Nephron progenitor cell (in vitro differentiated cells): ENCODE measurements around the gene CMSS1.

Experiments
- DNase-seq: peaks from one replicate; pipeline ENCODE4 v3.0.0; 2021
- H3K27ac Mint-ChIP-seq: 2 replicates; pipeline ENCODE4 v1.8.0; 2021; ENCODE audit warnings: mild to moderate bottlenecking, moderate library complexity, mixed read lengths
- H3K27me3 Mint-ChIP-seq: 2 replicates; pipeline ENCODE4 v1.8.0; 2021; ENCODE audit warnings: mild to moderate bottlenecking, low read depth, mixed read lengths; ENCODE audit not compliant: poor library complexity
- H3K36me3 Mint-ChIP-seq: 2 replicates; pipeline ENCODE4 v1.8.0; 2021; ENCODE audit warnings: low read depth, mixed read lengths
- H3K4me1 Mint-ChIP-seq: 2 replicates; pipeline ENCODE4 v1.8.0; 2021; ENCODE audit warnings: mixed read lengths
- H3K4me3 Mint-ChIP-seq: 2 replicates; pipeline ENCODE4 v1.8.0; 2021; ENCODE audit warnings: mild to moderate bottlenecking, moderate library complexity, mixed read lengths
- H3K9me3 Mint-ChIP-seq: 2 replicates; pipeline ENCODE4 v1.8.0; 2021; ENCODE audit warnings: mild to moderate bottlenecking, moderate library complexity, mixed read lengths
- CTCF ChIP-seq: fragments of 200-600 bp; sonication (generic); IDR thresholded peaks from 2 replicates; pipeline ENCODE4 v1.5.0; 2021; ENCODE audit warnings: antibody characterized with exemption

CMSS1 gene

GRCh38 chr3:99881121-99881524 is 63.5 kb downstream of the CMSS1 start:
- H3K9me3 Mint-ChIP-seq, result no peaks in the 10 kb centered on the region
- TF ChIP-seq CTCF, result no peak
- H3K4me1 Mint-ChIP-seq, result peaks cover 34% of the 10 kb centered on the region
- no peaks in the 10 kb centered on the region for H3K27me3 Mint-ChIP-seq
- peak overlapping the region; percentile 77 for H3K27ac Mint-ChIP-seq
- no peak overlapping the region for H3K4me3 Mint-ChIP-seq
- H3K36me3 Mint-ChIP-seq, result peaks cover 3% of the 10 kb centered on the region
- no peak for DNase-seq

GRCh38 chr3:99882436-99883137 is 64.9 kb downstream of the CMSS1 start:
- no peak overlapping the region for H3K27ac Mint-ChIP-seq
- no peaks in the 10 kb centered on the region for H3K27me3 Mint-ChIP-seq
- TF ChIP-seq CTCF, result no peak
- H3K9me3 Mint-ChIP-seq, result no peaks in the 10 kb centered on the region
- H3K4me3 Mint-ChIP-seq, result no peak overlapping the region
- H3K4me1 Mint-ChIP-seq, result peaks cover 19% of the 10 kb centered on the region
- peaks cover 10% of the 10 kb centered on the region for H3K36me3 Mint-ChIP-seq
- no peak for DNase-seq

- H3K36me3 Mint-ChIP-seq, result peaks cover 10% of the 10 kb centered on the region
- no peaks in the 10 kb centered on the region for H3K27me3 Mint-ChIP-seq
- peaks cover 14% of the 10 kb centered on the region for H3K4me1 Mint-ChIP-seq
- no peaks in the 10 kb centered on the region for H3K9me3 Mint-ChIP-seq
- DNase-seq, result no peak
- no peak for TF ChIP-seq CTCF
- H3K27ac Mint-ChIP-seq, result no peak overlapping the region
- H3K4me3 Mint-ChIP-seq, result no peak overlapping the region
These were observed 65.4 kb downstream of the CMSS1 start for GRCh38 chr3:99883138-99883461.

GRCh38 chr3:99883693-99884092 is 66.0 kb downstream of the CMSS1 start:
- Mint-ChIP-seq H3K27me3 (no peaks in the 10 kb centered on the region), H3K4me1 (peaks cover 14% of the 10 kb centered on the region), H3K9me3 (no peaks in the 10 kb centered on the region), H3K36me3 (peaks cover 14% of the 10 kb centered on the region), H3K27ac (no peak overlapping the region), H3K4me3 (no peak overlapping the region)
- no peak for DNase-seq
- TF ChIP-seq CTCF, result no peak

- no peaks in the 10 kb centered on the region for H3K27me3 Mint-ChIP-seq
- no peak overlapping the region for H3K4me3 Mint-ChIP-seq
- DNase-seq, result no peak
- peaks cover 20% of the 10 kb centered on the region for H3K36me3 Mint-ChIP-seq
- TF ChIP-seq CTCF, result no peak
- H3K4me1 Mint-ChIP-seq, result peaks cover 14% of the 10 kb centered on the region
- peak overlapping the region; percentile 68 for H3K27ac Mint-ChIP-seq
- H3K9me3 Mint-ChIP-seq, result no peaks in the 10 kb centered on the region
These were observed 66.8 kb downstream of the CMSS1 start for GRCh38 chr3:99884484-99884883.

GRCh38 chr3:99885085-99885484 is 67.4 kb downstream of the CMSS1 start:
- H3K4me1 Mint-ChIP-seq, result peaks cover 14% of the 10 kb centered on the region
- no peak for DNase-seq
- H3K27me3 Mint-ChIP-seq, result no peaks in the 10 kb centered on the region
- no peak overlapping the region for H3K4me3 Mint-ChIP-seq
- TF ChIP-seq CTCF, result no peak
- no peak overlapping the region for H3K27ac Mint-ChIP-seq
- H3K36me3 Mint-ChIP-seq, result peaks cover 26% of the 10 kb centered on the region
- peaks cover 3% of the 10 kb centered on the region for H3K9me3 Mint-ChIP-seq
